NCI-H2227 (cell line): ENCODE results near the gene RICTOR.
A peak's percentile ranks its signal among the peaks of the same experiment; 100 is the strongest.

Source experiments
- DNase-seq: peaks from one replicate; lab custom pipeline; 2025; ENCODE audit not compliant: unreplicated experiment; lab: John Stamatoyannopoulos, UW

Gene RICTOR

DNA sequence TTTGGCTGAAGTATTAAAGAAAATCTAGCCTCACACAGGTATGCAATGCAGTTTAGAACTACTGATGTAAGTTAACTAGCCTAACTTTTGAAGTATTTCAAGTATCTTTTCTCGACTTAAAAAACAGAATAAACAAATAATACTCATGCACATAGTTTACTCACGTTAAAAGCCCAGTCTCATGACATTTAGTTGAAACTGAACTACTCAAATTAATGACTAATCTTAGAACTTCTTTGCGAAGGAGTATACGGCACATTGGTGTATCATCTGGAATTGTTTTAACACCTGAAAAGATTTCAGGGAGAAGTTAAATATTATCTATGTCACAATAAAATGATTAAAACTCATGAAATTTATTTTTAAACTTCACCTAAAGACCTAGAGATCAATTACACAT lies 129.9 kb downstream of the RICTOR start:
- DNase-seq: no peak

- DNase-seq: no peak
These were observed 132.3 kb downstream of the RICTOR start for GRCh38 chr5:38941912-38942311.

GRCh38 chr5:38940230-38940858 lies 133.9 kb downstream of the RICTOR start:
- DNase-seq: no peak

DNA sequence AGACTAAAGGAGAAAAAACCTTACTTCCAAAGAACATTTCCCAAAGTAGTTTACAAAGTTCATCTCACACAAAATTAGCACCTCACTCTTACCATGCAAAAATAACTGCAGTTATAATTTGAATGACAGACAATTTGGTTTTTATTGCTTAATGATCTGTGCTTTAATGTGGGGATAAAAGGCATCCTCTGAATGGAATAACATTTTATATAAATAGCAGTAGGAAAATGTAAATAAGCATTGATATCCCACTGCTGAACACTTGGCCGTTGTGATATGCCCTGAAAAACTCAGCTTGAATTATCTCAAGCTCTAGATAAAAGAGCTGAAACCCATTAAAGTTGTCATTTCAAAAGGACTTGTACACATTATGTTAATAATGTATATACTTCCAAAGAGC lies 135.2 kb downstream of the RICTOR start:
- DNase-seq: no peak

GRCh38 chr5:38938424-38938823 lies 135.8 kb downstream of the RICTOR start:
- no peak for DNase-seq

- no peak for DNase-seq
These were observed 137.9 kb downstream of the RICTOR start for GRCh38 chr5:38936269-38936668.

DNA sequence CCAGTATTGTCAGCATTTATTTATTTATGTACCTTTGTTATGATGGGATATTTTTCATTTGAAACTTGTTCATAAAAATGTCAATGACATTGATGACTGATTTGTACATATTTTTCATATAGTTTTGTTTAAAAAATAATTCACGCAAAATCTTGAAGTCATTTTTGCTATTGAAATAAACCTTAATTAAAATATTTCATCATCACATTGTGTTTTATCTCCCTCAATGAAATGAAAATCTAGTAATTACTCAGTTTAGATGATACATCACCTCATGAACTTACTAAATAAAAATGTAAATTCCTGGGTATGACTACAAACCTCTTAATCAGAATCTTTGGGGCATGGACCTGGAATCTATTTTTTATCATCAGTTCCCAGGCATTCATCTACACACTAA lies 138.8 kb downstream of the RICTOR start:
- no peak for DNase-seq

- no peak for DNase-seq
These were observed 141.3 kb downstream of the RICTOR start for GRCh38 chr5:38932854-38933408.

DNA sequence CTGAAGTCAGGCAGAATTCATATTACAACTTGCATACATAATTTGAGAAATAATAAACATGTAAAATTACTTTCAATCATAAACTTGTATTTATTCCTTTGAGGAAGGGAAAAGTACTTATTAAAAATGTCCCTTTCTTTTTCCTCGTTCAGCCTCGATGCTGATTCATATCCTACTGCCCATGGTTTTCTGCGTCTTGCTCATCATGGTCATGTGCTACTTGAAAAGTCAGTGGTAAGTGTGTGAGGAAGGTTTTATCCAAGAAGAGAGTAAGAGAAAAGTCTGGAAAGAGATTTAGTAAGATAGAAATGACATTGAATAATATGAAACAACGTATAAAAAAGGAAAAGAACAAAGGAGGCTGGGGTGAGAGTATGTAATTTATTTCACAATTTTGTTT lies 142.5 kb downstream of the RICTOR start:
- DNase-seq: no peak

DNA sequence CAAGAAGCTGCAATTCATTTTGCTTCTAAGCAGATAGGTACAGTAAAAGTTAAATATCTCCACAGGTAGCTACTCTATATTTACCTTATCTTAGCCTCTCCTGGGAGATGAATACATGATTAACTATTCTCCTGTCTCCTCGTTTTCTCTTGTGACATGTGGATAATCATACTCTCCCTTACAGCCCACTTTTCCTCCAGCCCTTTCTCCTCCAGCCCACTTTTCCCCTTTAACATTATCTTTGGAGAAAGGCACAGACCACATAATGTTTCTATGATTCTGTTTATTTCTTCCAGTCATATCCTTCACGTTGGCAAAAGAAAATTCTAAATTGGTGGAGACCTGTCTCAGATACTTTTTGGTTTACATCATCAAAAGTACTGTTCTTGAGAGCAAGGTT lies 144.4 kb downstream of the RICTOR start:
- DNase-seq: no peak

DNA sequence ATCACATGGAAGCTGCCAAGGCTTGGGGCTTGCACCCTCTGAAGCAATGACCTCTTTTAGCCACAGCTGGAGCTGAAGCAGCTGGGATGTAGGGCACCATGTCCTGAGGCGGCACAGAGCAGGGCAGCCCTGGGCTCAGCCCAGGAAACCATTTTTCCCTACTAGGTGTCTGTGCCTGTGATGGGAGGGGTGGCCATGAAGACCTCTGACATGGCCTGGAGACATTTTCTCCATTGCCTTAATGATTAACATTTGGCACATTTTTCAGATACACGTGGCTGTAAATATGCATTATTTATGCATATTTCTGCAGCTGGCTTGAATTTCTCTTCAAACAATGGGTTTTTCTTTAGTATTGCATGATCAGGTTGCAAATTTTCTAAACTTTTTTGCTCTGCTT lies 146.7 kb downstream of the RICTOR start:
- DNase-seq: no peak

- DNase-seq: no peak
These were observed 148.1 kb downstream of the RICTOR start for GRCh38 chr5:38926121-38926520.

DNA sequence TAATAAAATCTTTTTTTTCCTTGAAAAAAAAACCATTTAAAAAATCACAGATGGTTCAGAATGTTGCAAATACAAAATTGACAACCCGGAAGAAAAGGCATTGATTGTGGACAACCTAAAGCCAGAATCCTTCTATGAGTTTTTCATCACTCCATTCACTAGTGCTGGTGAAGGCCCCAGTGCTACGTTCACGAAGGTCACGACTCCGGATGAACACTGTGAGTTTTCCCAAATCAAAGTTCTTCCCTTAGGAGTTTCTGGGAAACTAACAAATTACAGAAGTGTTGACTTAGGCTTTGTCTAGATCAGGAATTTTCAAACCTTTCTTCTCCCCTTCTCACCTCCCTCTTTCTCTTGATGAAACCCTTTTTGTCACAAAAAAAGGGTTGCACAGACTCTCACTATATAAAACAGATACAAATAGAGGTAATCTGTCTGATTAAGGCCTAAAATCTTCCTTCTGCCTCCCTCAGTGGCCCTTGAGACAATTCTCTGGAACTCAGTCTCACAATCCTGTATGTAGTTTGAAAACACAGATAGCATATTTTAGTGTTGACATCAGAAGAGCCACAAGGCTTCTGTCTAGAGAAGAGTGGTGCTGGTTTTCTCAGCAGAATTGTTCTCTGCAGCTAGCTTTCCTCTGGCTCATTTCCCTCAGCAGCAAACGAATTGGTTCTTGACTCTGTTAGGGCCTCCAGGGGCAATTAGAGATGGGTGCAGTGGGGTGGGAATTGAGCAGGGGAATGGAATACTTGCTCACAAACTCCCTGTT lies 148.9 kb downstream of the RICTOR start:
- no peak for DNase-seq

GRCh38 chr5:38923661-38924451 lies 150.3 kb downstream of the RICTOR start:
- no peak for DNase-seq

DNA sequence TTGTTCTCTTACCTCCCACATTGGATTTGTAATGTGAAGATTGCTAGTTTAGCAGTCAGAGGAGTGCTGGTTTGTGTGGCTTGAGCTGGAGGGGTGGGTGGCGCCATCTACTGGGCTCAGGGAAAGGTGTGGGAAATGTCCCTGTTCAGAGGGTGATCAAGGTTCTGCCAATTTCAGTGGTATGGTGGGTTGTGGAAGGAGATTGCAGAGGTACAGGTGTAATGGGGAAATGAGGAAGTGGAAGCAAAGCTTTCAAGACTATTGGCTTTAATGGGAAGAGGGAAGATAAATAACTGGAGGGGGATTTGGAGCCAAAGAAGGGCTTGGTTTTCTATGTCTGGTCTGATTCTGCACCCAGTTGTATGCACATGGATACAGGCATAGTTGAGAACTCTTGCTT lies 152.0 kb downstream of the RICTOR start:
- DNase-seq: peak; percentile 55

- no peak for DNase-seq
These were observed 153.0 kb downstream of the RICTOR start for GRCh38 chr5:38921174-38921573.

DNA sequence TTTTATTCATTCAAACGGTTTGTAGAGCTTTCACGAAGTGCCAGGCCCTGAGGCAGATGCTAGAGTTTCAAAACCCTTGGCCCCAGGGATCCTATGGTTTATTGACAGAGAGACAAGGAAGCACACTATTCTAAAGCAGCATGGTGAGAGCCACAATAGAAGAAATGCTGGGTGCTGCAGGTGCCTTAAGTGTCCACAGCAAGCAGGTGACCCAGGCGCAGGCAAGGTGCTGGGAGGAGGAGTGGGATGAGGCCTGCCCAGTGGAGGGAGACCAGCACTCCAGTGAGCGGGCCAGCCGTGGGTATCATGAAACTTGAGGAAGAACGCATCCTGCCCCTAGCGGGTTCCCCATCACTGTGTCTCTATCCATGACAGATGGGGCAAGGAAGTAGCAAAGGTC lies 157.4 kb downstream of the RICTOR start:
- DNase-seq: no peak

DNA sequence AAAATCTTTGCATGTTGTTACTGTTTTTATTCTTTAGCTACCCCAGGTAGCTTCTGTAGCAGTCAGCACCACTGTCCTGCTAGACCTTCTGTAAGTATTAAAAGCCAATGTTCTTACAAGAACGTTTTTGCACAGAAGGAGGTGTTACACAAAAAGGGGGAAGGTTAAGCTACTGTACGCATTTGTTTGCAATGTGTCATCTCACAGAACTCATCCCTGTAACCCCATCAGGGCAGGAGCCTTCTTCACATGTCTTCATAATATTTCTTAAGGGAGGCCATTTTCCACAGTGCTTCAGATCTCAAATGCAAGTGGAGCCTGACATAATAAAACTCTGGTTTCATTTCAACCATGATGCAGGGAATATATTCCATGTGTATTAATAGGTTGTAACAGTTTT lies 160.5 kb downstream of the RICTOR start:
- no peak for DNase-seq

GRCh38 chr5:38911933-38912332 lies 162.3 kb downstream of the RICTOR start:
- no peak for DNase-seq

- DNase-seq: no peak
These were observed 167.7 kb downstream of the RICTOR start for GRCh38 chr5:38906503-38906902.

DNA sequence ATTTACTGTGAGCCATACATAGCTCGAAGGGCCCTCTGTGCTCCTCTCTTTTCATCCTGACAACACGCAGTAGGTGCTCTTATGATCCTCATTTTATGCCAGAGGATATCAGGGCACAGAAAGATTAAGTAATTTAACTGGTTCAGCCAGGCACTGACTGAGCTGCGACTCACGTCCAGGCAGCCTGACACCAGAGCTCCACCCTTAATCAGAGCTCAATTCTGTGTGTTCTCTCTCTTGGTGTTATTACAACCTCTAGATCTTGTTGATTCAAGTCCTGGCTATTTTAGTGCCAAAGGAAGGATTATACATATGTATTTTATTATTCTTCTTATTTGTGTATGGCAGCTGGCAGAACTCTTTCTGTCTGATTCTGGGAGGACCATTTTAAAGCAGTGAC lies 168.7 kb downstream of the RICTOR start:
- no peak for DNase-seq

GRCh38 chr5:38899936-38900335 lies 174.3 kb downstream of the RICTOR start:
- no peak for DNase-seq
